ENCODE data around the gene CCN2.
"Not testable (repeated sequence)": the region's sequence is repeated elsewhere in the genome, so short reads cannot be mapped to it uniquely, and the experiment has no call there.

GRCh38 chr6:131916091-131916796 lies 34.9 kb downstream of the CCN2 start:
- TF ChIP-seq CTCF (IDR thresholded peaks at IDR 0.05); ZFX (IDR thresholded peaks at IDR 0.05; ENCODE audit: borderline replicate concordance): not testable (repeated sequence)
